UCSD-AML1 (cell line): ENCODE data around the gene GCK.

Source experiments
- DNase-seq: peaks from one replicate; lab custom pipeline; 2025; ENCODE audit not compliant: unreplicated experiment; lab: John Stamatoyannopoulos, UW

Gene GCK

DNA sequence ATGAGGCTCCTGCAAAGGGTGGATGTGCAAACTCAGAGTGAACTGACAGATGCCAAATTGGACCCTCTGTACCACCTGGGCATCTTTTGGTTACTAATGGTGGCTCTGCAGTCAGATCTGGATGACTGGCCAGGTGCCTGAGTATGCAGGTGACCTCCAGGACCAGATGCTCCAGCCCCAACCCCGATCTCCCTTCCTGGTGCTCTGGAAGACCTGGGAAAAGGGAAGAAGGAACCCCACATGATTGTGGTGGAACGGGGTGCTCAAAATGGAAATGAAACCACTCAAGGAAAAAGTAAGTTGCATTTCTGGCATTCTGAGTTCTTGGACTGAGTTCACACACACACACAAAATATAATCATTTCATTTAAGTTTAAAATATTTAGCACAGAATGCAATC is 94.9 kb downstream of the GCK start:
- DNase-seq, result no peak
